B cell (primary cell): ENCODE measurements around the gene PSD4.

Experiments used
- CTCF ChIP-seq: fragments of 200-600 bp; IDR thresholded peaks from one replicate; pipeline ENCODE4 v1.8.0; 2022; ENCODE audit warnings: antibody characterized with exemption, mild to moderate bottlenecking
- EZH2 ChIP-seq: IDR thresholded peaks from 2 replicates; pipeline ENCODE4 v1.6.1; 2012; ENCODE audit warnings: borderline replicate concordance, low read depth, mild to moderate bottlenecking, moderate library complexity, low read length; ENCODE audit not compliant: insufficient read depth, poor library complexity, severe bottlenecking

- TF ChIP-seq CTCF (no peak), EZH2 (no peak)
Observed at GRCh38 chr2:113198048-113198789, 24.4 kb downstream of the PSD4 start.
